Measurements from ENCODE around the gene AOAH. TPM values are rescaled to one million over a fixed set of nuclear protein-coding genes. Genes with fewer than 3 reads are reported as not detected.

Gene AOAH
- total RNA-seq, 1 experiment from 2014 or later: 0.39 TPM

- H2AFZ ChIP-seq (ENCODE audit: low read length): no peak overlapping the region
- H2BK5ac ChIP-seq (ENCODE audit: insufficient read length, low read length): no peak overlapping the region
- no peak overlapping the region for H3K18ac ChIP-seq (ENCODE audit: insufficient read length, low read depth, low read length)
- no peak overlapping the region for H3T11ph ChIP-seq (ENCODE audit: low read length)
- H3K4ac ChIP-seq (ENCODE audit: low read depth, low read length): no peak overlapping the region
- no peak overlapping the region for H3K23ac ChIP-seq (ENCODE audit: insufficient read length, low read depth, low read length)
- no peaks in the 10 kb centered on the region for H3K79me2 ChIP-seq (ENCODE audit: insufficient read depth, low read length)
- H3K27ac Mint-ChIP-seq: no peak overlapping the region
- no peaks in the 10 kb centered on the region for H3K9me3 ChIP-seq (ENCODE audit: control insufficient read depth, low read depth, low read length)
- H4K8ac ChIP-seq (replicated peaks; ENCODE audit: insufficient read length, low read depth, low read length): no peak overlapping the region
- no peak for DNase-seq
- no peaks in the 10 kb centered on the region for H3K36me3 Mint-ChIP-seq (ENCODE audit: insufficient read depth in 1 of 3, low read depth in 3 of 3)
- TF ChIP-seq, protein P1, sequence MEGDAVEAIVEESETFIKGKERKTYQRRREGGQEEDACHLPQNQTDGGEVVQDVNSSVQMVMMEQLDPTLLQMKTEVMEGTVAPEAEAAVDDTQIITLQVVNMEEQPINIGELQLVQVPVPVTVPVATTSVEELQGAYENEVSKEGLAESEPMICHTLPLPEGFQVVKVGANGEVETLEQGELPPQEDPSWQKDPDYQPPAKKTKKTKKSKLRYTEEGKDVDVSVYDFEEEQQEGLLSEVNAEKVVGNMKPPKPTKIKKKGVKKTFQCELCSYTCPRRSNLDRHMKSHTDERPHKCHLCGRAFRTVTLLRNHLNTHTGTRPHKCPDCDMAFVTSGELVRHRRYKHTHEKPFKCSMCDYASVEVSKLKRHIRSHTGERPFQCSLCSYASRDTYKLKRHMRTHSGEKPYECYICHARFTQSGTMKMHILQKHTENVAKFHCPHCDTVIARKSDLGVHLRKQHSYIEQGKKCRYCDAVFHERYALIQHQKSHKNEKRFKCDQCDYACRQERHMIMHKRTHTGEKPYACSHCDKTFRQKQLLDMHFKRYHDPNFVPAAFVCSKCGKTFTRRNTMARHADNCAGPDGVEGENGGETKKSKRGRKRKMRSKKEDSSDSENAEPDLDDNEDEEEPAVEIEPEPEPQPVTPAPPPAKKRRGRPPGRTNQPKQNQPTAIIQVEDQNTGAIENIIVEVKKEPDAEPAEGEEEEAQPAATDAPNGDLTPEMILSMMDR (conservative IDR thresholded peaks at IDR 0.05): no peak
- H2BK120ac ChIP-seq (ENCODE audit: low read depth, low read length, poor library complexity, severe bottlenecking): no peak overlapping the region
- H2BK20ac ChIP-seq (ENCODE audit: low read depth, low read length, poor library complexity, severe bottlenecking): no peak overlapping the region
- peaks cover 35 to 36% of the 10 kb centered on the region in 2 experiments for H3K4me1 Mint-ChIP-seq
- WGBS (ENCODE audit: extremely low coverage, insufficient read length, low lambda C conversion rate): no CpG with 5 or more reads among the region's 8 CpGs
- H2BK15ac ChIP-seq (ENCODE audit: low read depth, low read length): no peak overlapping the region
- no peaks in the 10 kb centered on the region for H3K23me2 ChIP-seq (ENCODE audit: insufficient read length, low read depth, low read length, poor library complexity, severe bottlenecking)
- H3K27me3 Mint-ChIP-seq (ENCODE audit: low read depth): no peaks in the 10 kb centered on the region; the same call in 1 of the 2 replicates
- no peak overlapping the region for H3K4me3 Mint-ChIP-seq
- no peak overlapping the region for H3K56ac ChIP-seq (ENCODE audit: insufficient read length, low read depth, low read length)
- no peaks in the 10 kb centered on the region for H3K27me3 ChIP-seq (ENCODE audit: insufficient read depth, low read length)
- no peak overlapping the region for H4K91ac ChIP-seq (ENCODE audit: insufficient read length, low read depth, low read length)
- no peak overlapping the region for H3K9ac ChIP-seq (ENCODE audit: extremely low read depth, insufficient read length, low read length)
- H3K27ac ChIP-seq (ENCODE audit: insufficient read length, low read depth, low read length): no peak overlapping the region
- no peak overlapping the region for H3K14ac ChIP-seq (ENCODE audit: insufficient read depth, low read length)
- no peak overlapping the region for H4K5ac ChIP-seq (ENCODE audit: insufficient read length, low read depth, low read length)
- peaks cover 5% of the 10 kb centered on the region; the same call in 1 of the 2 replicates for H3K4me1 ChIP-seq (ENCODE audit: insufficient read depth, low read length)
- no peak overlapping the region for H3K4me2 ChIP-seq (ENCODE audit: insufficient read depth, insufficient read length, low read length)
- H3K9me3 Mint-ChIP-seq: no peaks in the 10 kb centered on the region
- no peaks in the 10 kb centered on the region for H3K79me1 ChIP-seq (ENCODE audit: insufficient read depth, low read depth, low read length, poor library complexity, severe bottlenecking)
- H4K20me1 ChIP-seq (ENCODE audit: control insufficient read depth, insufficient read depth, insufficient read length): no peaks in the 10 kb centered on the region
- H2BK12ac ChIP-seq (ENCODE audit: insufficient read length, low read depth, low read length): no peak overlapping the region
- H2AK5ac ChIP-seq (ENCODE audit: insufficient read length, low read length): no peak overlapping the region
Observed at GRCh38 chr7:36639826-36640225, 84.5 kb downstream of the AOAH start.

All from H9 (cell line).